GM20000 (cell line): Measurements from ENCODE around the gene HES1.

Experiments
- DNase-seq: peaks from one replicate; pipeline ENCODE4 v3.0.0; 2012; ENCODE audit warnings: low spot score
- CTCF ChIP-seq: IDR thresholded peaks from 2 replicates; pipeline ENCODE4 v1.5.1; 2012; ENCODE audit warnings: mild to moderate bottlenecking, control low read depth; ENCODE audit errors: extremely low read depth, missing control alignments

Gene HES1

GRCh38 chr3:194174406-194174805 lies 38.5 kb downstream of the HES1 start:
- no peak for TF ChIP-seq CTCF
- no peak for DNase-seq

GRCh38 chr3:194174980-194175379 lies 39.0 kb downstream of the HES1 start:
- no peak for DNase-seq
- no peak for TF ChIP-seq CTCF

GRCh38 chr3:194176274-194176991 lies 40.5 kb downstream of the HES1 start:
- no peak for DNase-seq
- TF ChIP-seq CTCF = no peak

- no peak for DNase-seq
- TF ChIP-seq CTCF = no peak
Observed at GRCh38 chr3:194177141-194177540, 41.2 kb downstream of the HES1 start.

- DNase-seq = no peak
- TF ChIP-seq CTCF = no peak
Observed at GRCh38 chr3:194178128-194178527, 42.2 kb downstream of the HES1 start.

GRCh38 chr3:194178669-194179068 lies 42.7 kb downstream of the HES1 start:
- DNase-seq = no peak
- no peak for TF ChIP-seq CTCF

GRCh38 chr3:194180570-194180969 lies 44.6 kb downstream of the HES1 start:
- TF ChIP-seq CTCF = no peak
- DNase-seq = no peak
